ENCODE results near the gene FNBP1. TPM values are rescaled to one million over a fixed set of nuclear protein-coding genes. Genes with fewer than 3 reads are reported as not detected.

The FNBP1 gene
- total and polyA plus RNA-seq, 2 donors (not counting 1 experiment from before 2014, with no cell fraction given), result 42.9 to 318 TPM

DNA sequence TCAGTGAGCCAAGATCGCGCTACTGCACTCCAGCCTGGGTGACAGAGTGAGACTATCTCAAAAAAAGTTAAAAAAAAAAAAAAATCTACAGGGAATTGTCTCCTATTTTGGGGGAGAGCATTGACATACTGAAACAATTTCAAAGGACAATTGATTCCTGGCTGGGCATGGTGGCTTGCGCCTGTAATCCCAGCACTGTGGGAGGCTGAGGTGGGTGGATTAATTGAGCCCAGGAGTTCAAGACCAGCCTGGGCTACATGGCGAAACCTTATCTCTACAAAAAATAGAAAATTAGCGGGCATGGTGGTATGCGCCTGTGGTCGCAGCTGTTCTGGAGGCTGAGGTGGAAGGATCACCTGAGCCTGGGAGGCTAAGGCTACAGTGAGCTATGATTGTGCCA, 41.3 kb upstream of the FNBP1 start:
- Mint-ChIP-seq H3K4me1 (no peaks in the 10 kb centered on the region), H3K9me3 (ENCODE audit: insufficient read depth) (no peaks in the 10 kb centered on the region), H3K27me3 (no peaks in the 10 kb centered on the region), H3K4me3 (no peak overlapping the region), H3K27ac (no peak overlapping the region)
- CTCF ChIA-PET, result interaction anchor here (0.7 to 1.9 kb wide), 3 partner anchors 9 to 126 kb away, joined by 3 to 4 read pairs (median 3); no protein-coding TSS in a partner anchor
- POLR2A ChIA-PET, result no interaction called here
- DNase-seq (no peak), ATAC-seq (ENCODE audit: low read depth) (no peak)
- Histone ChIP-seq H3K79me2 (ENCODE audit: control insufficient read depth, insufficient read depth, low read length) (peaks cover 2% of the 10 kb centered on the region), H3K27me3 (replicated peaks in 1 of 4; ENCODE audit: control extremely low read depth in 1 of 4, control insufficient read depth in 3 of 4, insufficient read depth in 4 of 4, low read length in 3 of 4) (no peaks in the 10 kb centered on the region), H3K4me1 (ENCODE audit: control insufficient read depth in 2 of 2, insufficient read depth in 2 of 2, low read length in 2 of 2) (no peaks in the 10 kb centered on the region), H4K20me1 (ENCODE audit: control insufficient read depth, insufficient read depth, low read length, poor library complexity, severe bottlenecking) (no peaks in the 10 kb centered on the region), H3K4me3 (ENCODE audit: control extremely low read depth in 1 of 5, extremely low read depth in 1 of 5, insufficient read depth in 1 of 5, low read depth in 2 of 5, low read length in 4 of 5) (no peak overlapping the region), H3K4me2 (replicated peaks; ENCODE audit: low read depth, low read length, poor library complexity, severe bottlenecking) (no peak overlapping the region), H3K36me3 (replicated peaks in 1 of 2; ENCODE audit: control extremely low read depth in 1 of 2, control insufficient read depth in 1 of 2, extremely low read depth in 1 of 2, insufficient read depth in 2 of 2, low read length in 1 of 2) (peaks cover 10 to 54% of the 10 kb centered on the region in 2 experiments), H2AFZ (ENCODE audit: insufficient read depth, low read depth, low read length, poor library complexity, severe bottlenecking) (no peak overlapping the region), H3K9me3 (ENCODE audit: control extremely low read depth in 1 of 3, control insufficient read depth in 2 of 3, insufficient read depth in 1 of 3, low read length in 2 of 3) (no peaks in the 10 kb centered on the region), H3K9ac (ENCODE audit: low read length) (no peak overlapping the region), H3K27ac (ENCODE audit: low read length in 2 of 2) (no peak overlapping the region)
- WGBS (ENCODE audit: insufficient coverage), result 97% methylated on average over 3 of the region's 7 CpGs
- TF ChIP-seq CTCF (IDR thresholded peaks at IDR 0.05) (no peak), EZH2 (IDR thresholded peaks at IDR 0.05; ENCODE audit: borderline replicate concordance, insufficient read depth, low read depth, low read length, poor library complexity, severe bottlenecking) (no peak)
- intact Hi-C loops (cut with micrococcal nuclease), result no loop called here

- Mint-ChIP-seq H3K27me3 (no peaks in the 10 kb centered on the region), H3K9me3 (ENCODE audit: insufficient read depth) (no peaks in the 10 kb centered on the region), H3K27ac (no peak overlapping the region), H3K4me1 (peaks cover 5% of the 10 kb centered on the region), H3K4me3 (no peak overlapping the region)
- Histone ChIP-seq H3K79me2 (ENCODE audit: control insufficient read depth, insufficient read depth, low read length) (peaks cover 50% of the 10 kb centered on the region), H3K9ac (ENCODE audit: low read length) (no peak overlapping the region), H3K4me1 (ENCODE audit: control insufficient read depth in 2 of 2, insufficient read depth in 2 of 2, low read length in 2 of 2) (no peaks in the 10 kb centered on the region), H3K27me3 (replicated peaks in 1 of 4; ENCODE audit: control extremely low read depth in 1 of 4, control insufficient read depth in 3 of 4, insufficient read depth in 4 of 4, low read length in 3 of 4) (no peaks in the 10 kb centered on the region), H3K4me2 (replicated peaks; ENCODE audit: low read depth, low read length, poor library complexity, severe bottlenecking) (no peak overlapping the region), H4K20me1 (ENCODE audit: control insufficient read depth, insufficient read depth, low read length, poor library complexity, severe bottlenecking) (peaks cover 6% of the 10 kb centered on the region), H3K36me3 (replicated peaks in 1 of 2; ENCODE audit: control extremely low read depth in 1 of 2, control insufficient read depth in 1 of 2, extremely low read depth in 1 of 2, insufficient read depth in 2 of 2, low read length in 1 of 2) (peaks cover 16 to 57% of the 10 kb centered on the region in 2 experiments), H3K4me3 (ENCODE audit: control extremely low read depth in 1 of 5, extremely low read depth in 1 of 5, insufficient read depth in 1 of 5, low read depth in 2 of 5, low read length in 4 of 5) (no peak overlapping the region), H2AFZ (ENCODE audit: insufficient read depth, low read depth, low read length, poor library complexity, severe bottlenecking) (no peak overlapping the region), H3K9me3 (ENCODE audit: control extremely low read depth in 1 of 3, control insufficient read depth in 2 of 3, insufficient read depth in 1 of 3, low read length in 2 of 3) (no peaks in the 10 kb centered on the region), H3K27ac (ENCODE audit: low read length in 2 of 2) (no peak overlapping the region)
- intact Hi-C loops (cut with micrococcal nuclease), result no loop called here
- no peak for DNase-seq
- TF ChIP-seq CTCF (IDR thresholded peaks at IDR 0.05), result no peak
- ATAC-seq (ENCODE audit: low read depth), result no peak
- ChIA-PET POLR2A (no interaction called here), CTCF (interaction anchor here (0.7 kb wide), 1 partner anchor 180 kb away, joined by 3 read pairs; no protein-coding TSS in a partner anchor)
- WGBS (ENCODE audit: insufficient coverage), result 100% methylated on average over 3 of the region's 3 CpGs
Measured at GRCh38 chr9:130078547-130078946, 35.6 kb upstream of the FNBP1 start.

Data from B cell (primary cell).